ENCODE results near the gene SHB. TPM values are rescaled to one million over a fixed set of nuclear protein-coding genes. Genes with fewer than 3 reads are reported as not detected.

Gene SHB
- total RNA-seq, 1 experiment from 2014 or later = 56.4 TPM

GRCh38 chr9:37987467-37987981 lies 81.5 kb downstream of the SHB start:
- H3K9me2 ChIP-seq (replicated peaks; ENCODE audit: low read length) = no peaks in the 10 kb centered on the region
- no peaks in the 10 kb centered on the region for H3K27me3 ChIP-seq (ENCODE audit: low read length)
- no peak overlapping the region for H3K9ac ChIP-seq (ENCODE audit: low read length)
- CTCF ChIA-PET = interaction anchor here (0.6 kb wide), 1 partner anchor 241 kb away, joined by 5 read pairs; no protein-coding TSS in a partner anchor
- no peaks in the 10 kb centered on the region for H3F3A ChIP-seq (ENCODE audit: low read length, unreplicated experiment)
- POLR2A ChIA-PET (ENCODE audit: unreplicated experiment) = no interaction called here
- H3K4me3 ChIP-seq (ENCODE audit: low read length) = no peak overlapping the region
- H3K4me1 ChIP-seq (ENCODE audit: insufficient read depth, low read length) = peaks cover 8% of the 10 kb centered on the region; the same call in 1 of the 2 replicates
- no peaks in the 10 kb centered on the region for H3K9me3 ChIP-seq (ENCODE audit: low read length)
- peaks cover 18% of the 10 kb centered on the region for H3K36me3 ChIP-seq (ENCODE audit: low read depth, low read length)
- ATAC-seq (no peak; the same call in 1 of the 2 replicates), DNase-seq (no peak)
- H3K79me2 ChIP-seq (ENCODE audit: low read length) = peaks cover 96% of the 10 kb centered on the region
- H2AFZ ChIP-seq (ENCODE audit: low read length) = no peak overlapping the region
- 0 out of 2 replicates have a peak, but pooled peaks cover 12% of the 10 kb centered on the region for H4K20me1 ChIP-seq (ENCODE audit: low read length)
- no peak for TF ChIP-seq EZH2phosphoT487 (IDR thresholded peaks at IDR 0.05; ENCODE audit: borderline replicate concordance, low read length)
- no peak for TF ChIP-seq CTCF (conservative IDR thresholded peaks at IDR 0.05; ENCODE audit: low read depth, low read length)
- no peak for TF ChIP-seq EZH2 (IDR thresholded peaks at IDR 0.05; ENCODE audit: low read length, unreplicated experiment)
- intact Hi-C loops (cut with micrococcal nuclease) = no loop called here
- no peak overlapping the region for H3K27ac ChIP-seq (ENCODE audit: low read length)
- BruUV-seq (replicated peaks) = no TSS peak
- no peak overlapping the region for H3K4me2 ChIP-seq (ENCODE audit: low read length)

- TF ChIP-seq EZH2phosphoT487 (IDR thresholded peaks at IDR 0.05; ENCODE audit: borderline replicate concordance, low read length) = no peak
- TF ChIP-seq CTCF (conservative IDR thresholded peaks at IDR 0.05; ENCODE audit: low read depth, low read length) = no peak
- no peak for TF ChIP-seq EZH2 (IDR thresholded peaks at IDR 0.05; ENCODE audit: low read length, unreplicated experiment)
- intact Hi-C loops (cut with micrococcal nuclease) = no loop called here
- Histone ChIP-seq H3K4me2 (ENCODE audit: low read length) (no peak overlapping the region), H3K4me1 (ENCODE audit: insufficient read depth, low read length) (peaks cover 8% of the 10 kb centered on the region; the same call in 1 of the 2 replicates), H2AFZ (ENCODE audit: low read length) (no peak overlapping the region), H3K36me3 (ENCODE audit: low read depth, low read length) (peaks cover 18% of the 10 kb centered on the region), H3K27me3 (ENCODE audit: low read length) (no peaks in the 10 kb centered on the region), H4K20me1 (ENCODE audit: low read length) (0 out of 2 replicates have a peak, but pooled peaks cover 12% of the 10 kb centered on the region), H3F3A (ENCODE audit: low read length, unreplicated experiment) (no peaks in the 10 kb centered on the region), H3K27ac (ENCODE audit: low read length) (no peak overlapping the region), H3K9me3 (ENCODE audit: low read length) (no peaks in the 10 kb centered on the region), H3K4me3 (ENCODE audit: low read length) (no peak overlapping the region), H3K9me2 (replicated peaks; ENCODE audit: low read length) (no peaks in the 10 kb centered on the region), H3K79me2 (ENCODE audit: low read length) (peaks cover 93% of the 10 kb centered on the region), H3K9ac (ENCODE audit: low read length) (no peak overlapping the region)
- ChIA-PET POLR2A (ENCODE audit: unreplicated experiment) (no interaction called here), CTCF (interaction anchor here (0.6 kb wide), 1 partner anchor 242 kb away, joined by 5 read pairs; no protein-coding TSS in a partner anchor)
- no peak for DNase-seq
- no TSS peak for BruUV-seq (replicated peaks)
- no peak for ATAC-seq
These were observed 82.2 kb downstream of the SHB start for GRCh38 chr9:37986771-37987258.

- CTCF ChIA-PET = no interaction called here
- no peaks in the 10 kb centered on the region for H3K27me3 ChIP-seq (ENCODE audit: low read length)
- H3F3A ChIP-seq (ENCODE audit: low read length, unreplicated experiment) = no peaks in the 10 kb centered on the region
- peaks cover 85% of the 10 kb centered on the region for H3K79me2 ChIP-seq (ENCODE audit: low read length)
- no peaks in the 10 kb centered on the region for H3K9me3 ChIP-seq (ENCODE audit: low read length)
- ATAC-seq (no peak), DNase-seq (no peak)
- POLR2A ChIA-PET (ENCODE audit: unreplicated experiment) = no interaction called here
- H3K4me3 ChIP-seq (ENCODE audit: low read length) = no peak overlapping the region
- H4K20me1 ChIP-seq (ENCODE audit: low read length) = 0 out of 2 replicates have a peak, but pooled peaks cover 12% of the 10 kb centered on the region
- H3K4me2 ChIP-seq (ENCODE audit: low read length) = no peak overlapping the region
- no peak overlapping the region for H2AFZ ChIP-seq (ENCODE audit: low read length)
- no peak for TF ChIP-seq EZH2phosphoT487 (IDR thresholded peaks at IDR 0.05; ENCODE audit: borderline replicate concordance, low read length)
- TF ChIP-seq EZH2 (IDR thresholded peaks at IDR 0.05; ENCODE audit: low read length, unreplicated experiment) = no peak
- no peak for TF ChIP-seq CTCF (conservative IDR thresholded peaks at IDR 0.05; ENCODE audit: low read depth, low read length)
- H3K9ac ChIP-seq (ENCODE audit: low read length) = no peak overlapping the region
- H3K9me2 ChIP-seq (replicated peaks; ENCODE audit: low read length) = no peaks in the 10 kb centered on the region
- no TSS peak for BruUV-seq (replicated peaks)
- intact Hi-C loops (cut with micrococcal nuclease) = no loop called here
- H3K27ac ChIP-seq (ENCODE audit: low read length) = no peak overlapping the region
- H3K4me1 ChIP-seq (ENCODE audit: insufficient read depth, low read length) = peaks cover 8% of the 10 kb centered on the region; the same call in 1 of the 2 replicates
- H3K36me3 ChIP-seq (ENCODE audit: low read depth, low read length) = peaks cover 22% of the 10 kb centered on the region
These were observed 83.0 kb downstream of the SHB start for GRCh38 chr9:37986001-37986400.
